Immature natural killer cell (primary cell): Measurements from ENCODE around the gene EXOC6B. TPM values are rescaled to one million over a fixed set of nuclear protein-coding genes. Genes with fewer than 3 reads are reported as not detected.

Source experiments
- DNase-seq, 3 donors: peaks; one replicate each; pipeline ENCODE4 v3.0.0; 2022; ENCODE audit warnings: mixed read lengths in 1 of 3
- H3K27ac Mint-ChIP-seq, 6 donors: one replicate each; pipeline ENCODE4 v1.8.0; 2020; ENCODE audit warnings: mixed read lengths in 6 of 6, mild to moderate bottlenecking in 5 of 6, inconsistent platforms in 4 of 6, moderate library complexity in 3 of 6
- H3K27me3 Mint-ChIP-seq, 3 donors: one replicate each; pipeline ENCODE4 v1.8.0; 2020 to 2021; ENCODE audit warnings: low read depth in 3 of 3, mild to moderate bottlenecking in 3 of 3, mixed read lengths in 3 of 3, moderate library complexity in 3 of 3, inconsistent platforms in 1 of 3
- H3K36me3 Mint-ChIP-seq, 3 donors: one replicate each; pipeline ENCODE4 v1.8.0; 2020; ENCODE audit warnings: mixed read lengths in 3 of 3, inconsistent platforms in 2 of 3, mild to moderate bottlenecking in 2 of 3
- H3K4me1 Mint-ChIP-seq, 2 donors: one replicate each; pipeline ENCODE4 v1.8.0; 2020; ENCODE audit warnings: inconsistent platforms in 2 of 2, mild to moderate bottlenecking in 2 of 2, mixed read lengths in 2 of 2, moderate library complexity in 1 of 2
- H3K4me3 Mint-ChIP-seq, 5 donors: one replicate each; pipeline ENCODE4 v1.8.0; 2020; ENCODE audit warnings: mild to moderate bottlenecking in 5 of 5, mixed read lengths in 5 of 5, inconsistent platforms in 3 of 5, moderate library complexity in 3 of 5
- H3K9me3 Mint-ChIP-seq, 6 donors: one replicate each; pipeline ENCODE4 v1.8.0; 2020; ENCODE audit warnings: mild to moderate bottlenecking in 6 of 6, mixed read lengths in 6 of 6, inconsistent platforms in 4 of 6, moderate library complexity in 3 of 6
- polyA plus RNA-seq, 3 donors: library from polyadenylated mRNA; unstranded; fragments of 300-500 nt; fragmentation: Illumina TruSeq; gene quantifications; one replicate each; pipeline ENCODE4 v1.2.3, GENCODE V29; 2021

Gene EXOC6B
- polyA plus RNA-seq: 1 to 10 TPM; 2.0 to 2.7 (median 2.5) TPM

DNA sequence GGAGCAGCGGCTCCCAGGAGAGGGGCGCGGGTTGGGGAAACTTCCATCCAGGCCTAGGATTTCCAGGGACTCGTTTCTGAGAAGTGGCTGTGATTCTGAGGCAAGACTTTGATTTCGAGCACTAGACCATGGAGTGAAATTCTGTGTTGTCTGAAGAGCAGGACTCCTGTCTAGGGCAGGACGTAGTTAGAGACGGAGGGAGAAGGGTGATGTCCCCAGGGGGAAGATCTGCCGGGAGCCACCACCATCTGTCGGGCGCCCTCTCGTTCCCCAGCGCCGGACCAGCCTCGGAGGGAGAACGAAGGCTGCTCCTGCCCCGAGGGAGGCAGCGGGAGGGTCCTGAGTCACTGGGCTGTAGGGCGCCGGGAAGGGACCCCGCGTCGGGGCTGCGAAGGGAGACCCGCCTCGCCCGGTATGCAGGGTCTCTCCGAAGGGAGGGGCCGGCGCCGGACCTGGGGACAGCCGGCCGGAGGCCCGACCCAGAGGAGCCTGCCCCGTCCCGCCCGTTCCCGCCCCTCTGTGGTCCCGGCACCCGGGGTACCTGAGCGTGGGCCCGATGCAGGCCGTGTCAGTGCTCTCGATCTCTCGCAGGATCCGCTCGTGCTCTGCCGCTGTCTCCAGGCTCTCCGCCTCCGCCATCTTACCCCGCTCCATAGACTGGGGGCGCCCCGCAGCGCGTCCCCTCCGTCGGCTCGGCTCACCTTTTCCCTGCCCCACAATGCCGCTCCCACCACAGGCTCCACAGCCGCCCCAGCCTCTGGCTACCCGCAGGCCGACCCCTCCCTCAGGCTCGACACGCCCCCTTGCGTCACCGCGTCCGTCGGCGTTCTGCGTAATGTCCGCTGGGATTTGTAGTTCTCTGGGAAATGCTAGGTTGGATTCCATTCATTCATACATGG, at the start of gene EXOC6B:
TSS of gene EXOC6B (minus strand) at position 777 of the 899 bp plus-strand sequence.
- DNase-seq: peak; percentile 80 to 83 (median 81)
- Mint-ChIP-seq H3K27me3 (peaks cover 3 to 8% (median 7%) of the 10 kb centered on the region in 3 donors), H3K4me3 (peak within 1 kb of the TSS; percentile 94 to 98 (median 97)), H3K4me1 (peaks cover 20 to 36% of the 10 kb centered on the region in 2 donors), H3K9me3 (no peaks in the 10 kb centered on the region), H3K36me3 (peaks cover 0 to 7% (median 0%) of the 10 kb centered on the region in 3 donors), H3K27ac (peak within 1 kb of the TSS; percentile 74 to 93 (median 92))

DNA sequence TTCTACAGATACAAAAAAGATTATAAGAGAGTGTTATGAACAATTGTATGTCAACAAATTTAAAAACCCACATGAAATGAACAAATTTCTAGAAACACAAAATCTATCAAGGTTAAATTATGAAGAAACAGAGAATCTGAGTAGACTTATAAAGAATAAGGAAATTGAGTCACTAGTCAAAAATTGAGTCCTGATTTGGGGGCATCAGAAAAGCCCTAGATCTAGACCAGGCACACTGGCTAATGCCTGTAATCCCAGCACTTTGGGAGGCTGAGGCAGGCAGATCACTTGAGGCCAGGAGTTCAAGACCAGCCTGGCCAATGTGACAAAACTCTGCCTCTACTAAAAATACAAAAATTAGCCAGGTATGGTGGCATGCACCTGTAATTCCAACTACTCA, 46.0 kb upstream of the EXOC6B start:
- no peak overlapping the region for H3K4me3 Mint-ChIP-seq
- peaks cover 0 to 6% (median 0%) of the 10 kb centered on the region in 6 donors for H3K9me3 Mint-ChIP-seq
- DNase-seq: no peak
- no peaks in the 10 kb centered on the region for H3K4me1 Mint-ChIP-seq
- no peak overlapping the region for H3K27ac Mint-ChIP-seq
- H3K36me3 Mint-ChIP-seq: no peaks in the 10 kb centered on the region
- H3K27me3 Mint-ChIP-seq: peaks cover 0 to 15% (median 4%) of the 10 kb centered on the region in 3 donors

DNA sequence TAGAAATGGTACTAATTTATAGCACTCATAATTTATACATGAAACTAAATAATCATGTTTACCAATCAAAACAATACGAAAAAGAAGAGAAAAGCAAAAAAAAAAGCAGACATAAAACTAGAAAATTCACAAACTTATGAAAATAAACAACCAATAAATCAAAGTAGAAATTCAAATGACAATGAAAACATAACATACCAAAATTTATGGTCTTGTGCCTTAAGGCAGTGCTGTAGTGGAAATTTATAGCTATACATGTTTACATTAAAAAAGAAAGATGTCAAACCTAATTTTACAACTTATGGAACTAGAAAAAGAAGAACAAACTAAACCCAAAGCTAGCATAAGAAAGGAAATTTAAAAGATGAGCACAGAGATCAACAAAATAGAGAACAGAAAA, 45.2 kb upstream of the EXOC6B start:
- H3K27me3 Mint-ChIP-seq: peaks cover 0 to 19% (median 3%) of the 10 kb centered on the region in 3 donors
- no peak overlapping the region for H3K27ac Mint-ChIP-seq
- no peak for DNase-seq
- H3K4me1 Mint-ChIP-seq: no peaks in the 10 kb centered on the region
- peaks cover 0 to 6% (median 0%) of the 10 kb centered on the region in 6 donors for H3K9me3 Mint-ChIP-seq
- no peaks in the 10 kb centered on the region for H3K36me3 Mint-ChIP-seq
- no peak overlapping the region for H3K4me3 Mint-ChIP-seq

DNA sequence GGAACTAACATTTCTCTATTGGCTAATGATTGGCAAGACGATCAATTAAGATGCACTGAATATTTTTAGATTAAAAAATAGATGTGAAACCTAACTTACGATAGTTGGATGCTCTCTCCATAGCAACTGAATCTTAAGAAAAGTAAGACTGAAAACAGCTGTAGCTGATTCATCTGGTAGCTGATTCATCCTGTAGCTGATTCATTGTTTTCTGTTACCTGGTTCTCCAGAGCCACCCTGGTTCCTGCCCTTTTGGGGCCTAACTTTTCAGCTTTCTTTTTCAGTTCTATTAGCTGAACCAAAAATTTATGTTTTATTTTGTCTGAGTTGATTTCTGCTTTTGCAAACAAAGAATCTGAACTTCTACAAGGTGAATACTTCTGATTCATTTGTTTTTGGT, 38.7 kb upstream of the EXOC6B start:
- Mint-ChIP-seq H3K27ac (no peak overlapping the region), H3K27me3 (peaks cover 8 to 20% (median 20%) of the 10 kb centered on the region in 3 donors), H3K9me3 (no peaks in the 10 kb centered on the region), H3K4me1 (peaks cover 7 to 9% of the 10 kb centered on the region in 2 donors), H3K4me3 (no peak overlapping the region), H3K36me3 (no peaks in the 10 kb centered on the region)
- no peak for DNase-seq

DNA sequence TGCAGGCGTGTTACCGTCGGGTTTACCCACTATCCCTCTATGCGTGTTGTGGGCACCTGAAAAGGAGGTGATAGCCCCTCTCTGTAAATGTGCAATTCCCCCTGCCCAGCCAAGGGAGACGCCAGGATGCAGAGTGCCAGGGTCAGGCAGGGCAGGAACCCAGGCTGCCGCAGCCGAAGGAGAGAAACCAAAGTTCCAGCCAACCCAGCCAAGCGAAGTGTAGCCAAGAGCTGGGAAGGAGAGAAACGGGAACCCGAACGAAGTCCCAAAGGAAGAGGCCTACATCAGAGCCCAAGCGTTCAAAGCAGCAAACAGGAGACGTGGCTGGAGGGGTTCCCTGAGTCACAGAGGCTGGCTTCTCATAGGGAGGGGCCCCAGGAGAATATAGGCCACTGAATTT, 37.2 kb upstream of the EXOC6B start:
- no peaks in the 10 kb centered on the region for H3K9me3 Mint-ChIP-seq
- no peaks in the 10 kb centered on the region for H3K36me3 Mint-ChIP-seq
- peaks cover 7 to 9% of the 10 kb centered on the region in 2 donors for H3K4me1 Mint-ChIP-seq
- no peak overlapping the region for H3K4me3 Mint-ChIP-seq
- DNase-seq: no peak
- peaks cover 8 to 22% (median 20%) of the 10 kb centered on the region in 3 donors for H3K27me3 Mint-ChIP-seq
- H3K27ac Mint-ChIP-seq: no peak overlapping the region

DNA sequence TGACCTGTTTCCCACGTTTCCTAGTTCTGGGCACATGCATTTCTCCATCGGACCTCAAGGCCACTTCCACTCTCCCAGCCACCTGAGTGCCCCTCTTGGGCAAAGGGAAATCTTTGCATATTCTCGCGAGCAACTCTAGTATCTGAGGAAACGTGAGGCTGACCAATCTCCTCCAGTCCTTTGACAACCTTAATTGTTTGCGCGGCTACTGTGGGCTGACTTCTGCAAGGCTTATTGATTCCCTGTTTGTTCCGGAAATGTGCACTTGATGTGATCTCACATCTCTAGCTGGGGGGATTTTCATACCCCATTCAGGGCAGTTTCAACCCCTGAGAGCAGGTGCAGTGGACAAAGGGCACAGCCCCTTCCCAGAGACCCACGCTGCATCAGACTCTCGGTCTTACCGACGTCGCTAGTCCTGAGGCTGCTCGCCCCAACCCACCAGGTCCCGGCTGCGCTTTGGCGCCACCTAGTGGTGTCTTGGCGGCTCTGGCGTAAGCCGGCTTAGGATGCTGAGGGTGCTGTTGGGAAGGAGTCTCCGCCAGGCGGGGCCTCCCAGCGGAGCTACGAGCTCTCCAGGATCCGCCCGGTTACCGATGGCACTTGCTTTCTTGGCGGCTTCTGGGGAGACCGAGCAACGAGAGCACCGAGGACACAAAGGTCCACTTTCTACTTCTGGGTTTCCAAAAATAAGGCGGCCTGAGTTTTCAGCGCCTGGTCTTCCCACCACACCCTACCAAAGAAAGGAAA, 36.6 kb upstream of the EXOC6B start:
- Mint-ChIP-seq H3K9me3 (no peaks in the 10 kb centered on the region), H3K4me3 (peak overlapping the region in 4 of 5 donors; percentile 46 to 75 (median 56)), H3K27me3 (peaks cover 8 to 22% (median 21%) of the 10 kb centered on the region in 3 donors), H3K36me3 (no peaks in the 10 kb centered on the region), H3K4me1 (peaks cover 7 to 9% of the 10 kb centered on the region in 2 donors), H3K27ac (no peak overlapping the region)
- peak; percentile 76 to 82 (median 77) for DNase-seq

DNA sequence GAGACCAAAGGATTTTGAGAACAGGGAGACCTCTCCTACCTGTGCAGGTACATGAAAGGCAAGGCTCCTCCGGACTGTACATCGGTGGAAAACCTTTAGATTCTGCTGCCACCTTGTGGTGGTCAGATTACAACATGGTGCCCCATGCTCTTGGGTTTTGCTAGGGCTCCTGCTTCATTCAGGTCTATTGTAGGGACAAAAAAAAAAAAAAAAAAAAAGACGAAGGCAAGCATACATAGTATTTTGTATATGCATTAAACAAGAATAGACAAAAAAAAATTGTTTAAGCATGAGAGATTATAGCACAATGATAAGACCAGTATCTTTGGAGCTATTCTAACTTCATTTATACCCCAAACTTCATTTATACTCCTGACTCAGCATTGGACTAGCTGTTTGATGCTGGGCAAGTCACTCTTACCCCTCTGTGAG, 34.0 kb upstream of the EXOC6B start:
- Mint-ChIP-seq H3K27ac (no peak overlapping the region), H3K4me3 (no peak overlapping the region), H3K27me3 (peaks cover 8 to 23% (median 18%) of the 10 kb centered on the region in 3 donors), H3K9me3 (no peaks in the 10 kb centered on the region), H3K4me1 (peaks cover 7 to 9% of the 10 kb centered on the region in 2 donors), H3K36me3 (no peaks in the 10 kb centered on the region)
- peak; percentile 12 to 40 (median 26) for DNase-seq

DNA sequence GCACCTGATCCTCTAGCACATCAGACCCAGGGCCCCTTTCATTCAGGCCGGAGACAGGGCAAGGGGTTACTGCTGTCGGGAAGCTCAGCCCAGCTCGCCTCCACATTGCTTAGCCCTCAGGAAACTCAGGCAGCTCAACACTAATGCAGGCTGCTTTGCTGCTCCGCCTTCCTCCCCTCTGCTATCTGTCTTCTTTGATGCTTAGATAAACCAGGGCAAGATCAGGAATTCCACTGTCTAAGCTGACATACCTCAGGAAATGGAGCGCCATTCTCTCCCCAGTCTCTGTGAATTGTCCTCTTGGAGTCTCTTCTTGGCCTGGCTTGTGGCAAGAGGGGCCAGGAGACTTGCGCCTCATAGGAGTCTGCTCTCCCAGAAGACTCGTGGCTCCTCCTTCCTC, 25.5 kb upstream of the EXOC6B start:
- peaks cover 2 to 11% (median 5%) of the 10 kb centered on the region in 3 donors for H3K27me3 Mint-ChIP-seq
- no peak overlapping the region for H3K27ac Mint-ChIP-seq
- no peak overlapping the region for H3K4me3 Mint-ChIP-seq
- DNase-seq: no peak
- no peaks in the 10 kb centered on the region for H3K9me3 Mint-ChIP-seq
- H3K36me3 Mint-ChIP-seq: no peaks in the 10 kb centered on the region
- no peaks in the 10 kb centered on the region for H3K4me1 Mint-ChIP-seq

DNA sequence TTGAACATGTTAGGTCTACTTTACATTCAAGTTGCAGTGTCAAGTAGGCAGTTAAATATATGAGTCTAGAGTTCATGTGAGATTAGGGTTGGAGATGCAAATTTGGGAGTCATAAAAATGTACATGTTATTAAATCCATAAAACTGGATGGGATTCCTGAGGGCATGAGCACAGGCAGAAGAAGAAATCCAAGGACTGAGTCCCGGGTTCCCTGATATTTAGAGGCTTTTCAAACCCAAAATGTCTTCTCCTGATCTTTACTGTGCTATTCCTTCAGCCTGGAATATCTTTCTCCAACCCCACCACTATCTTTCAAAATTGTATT, 23.3 kb upstream of the EXOC6B start:
- no peak for DNase-seq
- Mint-ChIP-seq H3K9me3 (no peaks in the 10 kb centered on the region), H3K27ac (no peak overlapping the region), H3K4me1 (no peaks in the 10 kb centered on the region), H3K4me3 (no peak overlapping the region), H3K36me3 (no peaks in the 10 kb centered on the region), H3K27me3 (peaks cover 1 to 6% (median 3%) of the 10 kb centered on the region in 3 donors)

DNA sequence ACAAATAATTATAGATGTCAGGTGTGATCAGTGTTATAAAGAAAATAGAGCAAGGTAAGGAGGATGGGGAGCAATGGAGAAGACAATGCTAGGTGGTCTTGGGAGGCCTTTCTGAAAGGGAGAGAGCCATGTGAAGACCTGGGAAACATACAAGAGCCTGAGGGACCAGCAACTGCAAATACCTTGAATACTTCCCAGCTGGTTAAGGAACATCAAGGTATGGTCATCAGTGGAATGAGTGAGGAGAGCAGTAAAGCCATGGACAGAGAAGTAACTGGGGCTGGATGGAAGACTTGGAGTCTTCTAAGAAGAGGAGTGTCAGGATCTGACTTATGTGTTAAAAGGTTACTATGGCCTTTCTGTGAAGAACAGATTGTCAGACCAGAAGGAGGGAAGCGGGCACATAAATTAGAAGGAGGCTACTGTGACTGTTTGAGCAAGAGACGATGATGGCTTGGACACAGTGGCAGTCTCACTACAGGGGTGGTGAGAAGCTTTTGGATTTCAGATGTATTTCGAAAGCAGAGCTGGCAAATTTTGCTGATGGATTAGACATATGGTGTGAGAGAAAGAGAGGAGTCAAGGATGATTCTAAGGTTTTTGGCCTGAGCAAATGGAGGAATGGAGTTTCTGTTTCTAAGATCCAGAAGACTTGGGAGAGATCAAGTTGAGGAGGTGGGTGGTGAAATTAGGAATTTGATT, 22.8 kb upstream of the EXOC6B start:
- H3K27me3 Mint-ChIP-seq: peaks cover 0 to 6% (median 3%) of the 10 kb centered on the region in 3 donors

DNA sequence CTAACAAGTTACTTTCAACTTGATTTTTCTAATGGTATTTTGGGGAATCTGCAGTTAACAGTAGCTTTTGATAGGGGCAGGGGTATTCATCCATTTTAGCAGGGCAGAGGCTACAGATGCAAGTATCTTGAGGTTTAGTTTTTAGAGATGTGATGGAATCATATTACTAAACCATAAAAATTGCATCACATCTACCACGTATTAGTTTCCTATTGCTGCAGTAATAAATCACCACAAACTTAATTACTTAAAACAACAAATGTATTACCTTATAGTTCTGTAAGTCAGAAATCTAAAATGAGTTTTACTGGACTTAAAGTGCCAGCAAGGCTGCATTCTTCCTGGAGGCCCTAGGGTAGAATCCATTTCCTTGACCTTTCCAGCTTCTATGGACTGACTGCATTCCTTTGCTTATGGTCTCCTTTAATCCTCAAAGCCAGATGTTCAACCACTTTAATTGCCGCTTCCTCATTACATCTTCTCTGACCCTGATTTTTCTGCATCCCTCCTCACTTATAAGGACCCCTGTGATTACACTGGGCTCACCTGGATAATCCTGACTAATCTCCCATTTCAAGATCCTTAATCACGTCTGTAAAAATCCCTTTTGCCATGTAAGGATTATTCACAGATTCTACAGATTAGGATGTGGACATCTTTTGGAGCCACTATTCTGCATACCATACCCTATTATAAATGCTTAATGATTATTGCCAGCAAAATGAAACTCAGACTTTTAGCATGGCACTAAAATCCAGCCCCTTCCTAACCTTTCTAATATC, 21.9 kb upstream of the EXOC6B start:
- Mint-ChIP-seq H3K4me3 (no peak overlapping the region), H3K4me1 (no peaks in the 10 kb centered on the region), H3K27me3 (peaks cover 0 to 3% (median 3%) of the 10 kb centered on the region in 3 donors), H3K9me3 (no peaks in the 10 kb centered on the region), H3K36me3 (no peaks in the 10 kb centered on the region), H3K27ac (no peak overlapping the region)
- no peak for DNase-seq

More for the DNA sequence above, 22.8 kb upstream of the EXOC6B start:
- H3K27ac Mint-ChIP-seq: no peak overlapping the region
- H3K4me3 Mint-ChIP-seq: no peak overlapping the region
- H3K9me3 Mint-ChIP-seq: no peaks in the 10 kb centered on the region
- no peaks in the 10 kb centered on the region for H3K36me3 Mint-ChIP-seq
- H3K4me1 Mint-ChIP-seq: no peaks in the 10 kb centered on the region
- no peak for DNase-seq

DNA sequence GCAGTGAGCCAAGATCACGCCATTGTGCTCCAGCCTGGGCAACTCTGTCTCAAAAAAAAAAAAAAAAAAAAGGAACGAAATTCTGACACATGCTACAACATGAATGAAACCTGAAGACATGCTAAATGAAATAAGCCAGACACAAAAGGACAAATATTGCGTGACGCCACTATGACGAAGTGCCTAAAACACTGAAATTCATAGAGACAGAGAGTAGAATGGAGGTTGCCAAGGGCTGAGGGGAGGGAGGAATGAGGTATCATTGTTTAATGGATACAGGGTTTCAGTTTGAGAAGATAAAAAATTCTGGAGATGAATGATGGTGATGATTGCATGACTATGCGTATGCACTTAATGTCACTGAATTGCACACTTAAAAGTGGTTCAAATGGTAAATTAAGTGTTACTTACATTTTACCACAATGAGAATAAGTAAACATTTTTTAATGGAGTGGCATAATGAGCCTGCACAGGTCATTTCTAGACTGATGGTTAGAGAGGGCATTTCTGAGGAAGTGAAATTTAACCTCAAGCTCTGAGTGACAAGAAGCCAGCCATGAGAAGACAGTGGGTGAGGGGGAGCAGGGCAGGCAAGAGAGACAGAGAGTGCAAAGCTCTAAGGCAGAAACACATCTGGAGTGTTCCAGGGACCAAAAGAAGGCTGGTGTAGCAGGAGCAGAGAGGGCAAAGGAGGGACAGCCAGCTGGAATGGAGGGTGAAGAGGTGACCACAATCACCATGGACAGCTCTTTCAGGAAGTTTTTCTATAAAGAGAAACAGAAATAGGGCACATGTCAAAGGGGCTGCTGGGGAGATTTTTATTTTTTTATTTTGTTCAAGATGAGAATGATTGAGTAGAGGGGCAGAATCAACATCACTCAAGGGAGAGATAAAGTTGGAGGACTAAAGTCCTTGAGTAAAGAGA, 20.6 kb upstream of the EXOC6B start:
- H3K9me3 Mint-ChIP-seq: no peaks in the 10 kb centered on the region
- no peak overlapping the region for H3K4me3 Mint-ChIP-seq
- DNase-seq: no peak
- no peaks in the 10 kb centered on the region for H3K4me1 Mint-ChIP-seq
- peaks cover 0 to under 1% (median under 1%) of the 10 kb centered on the region in 3 donors for H3K27me3 Mint-ChIP-seq
- no peaks in the 10 kb centered on the region for H3K36me3 Mint-ChIP-seq
- no peak overlapping the region for H3K27ac Mint-ChIP-seq
